Ovary (tissue), 9 donors: Measurements from ENCODE around the gene ZNF652. TPM values are rescaled to one million over a fixed set of nuclear protein-coding genes. Genes with fewer than 3 reads are reported as not detected.
A peak's percentile ranks its signal among the peaks of the same experiment; 100 is the strongest.

Source experiments
- DNase-seq, 5 donors: peaks; one replicate each; pipeline ENCODE4 v3.0.0-alpha.2; 2019 to 2020
- H3K27ac ChIP-seq, 2 donors: fragments of 200-600 bp; one replicate each; pipeline versions ENCODE4 v1.5.1 to v1.8.0; 2019 to 2022
- H3K27me3 ChIP-seq: fragments of 200-600 bp; one replicate; pipeline ENCODE4 v1.8.0; 2022
- H3K36me3 ChIP-seq: fragments of 200-600 bp; sonication (generic); one replicate; pipeline ENCODE4 v1.5.1; 2019
- H3K4me1 ChIP-seq: one replicate; pipeline ENCODE4 v1.8.1; 2013; ENCODE audit warnings: mild to moderate bottlenecking, moderate library complexity; ENCODE audit not compliant: insufficient read depth
- H3K4me3 ChIP-seq: fragments of 200-600 bp; sonication (generic); one replicate; pipeline ENCODE4 v1.5.1; 2017
- H3K9me3 ChIP-seq, 2 donors: fragments of 200-600 bp in 1 of 2; sonication (generic) in 1 of 2; one replicate each; pipeline versions ENCODE4 v1.5.1 to v1.8.1; 2013 to 2019; ENCODE audit warnings: mild to moderate bottlenecking in 1 of 2, moderate library complexity in 1 of 2
- EP300 ChIP-seq: sonication (generic); formaldehyde crosslinking; IDR thresholded peaks from one replicate; pipeline ENCODE4 v1.6.1; 2017; ENCODE audit warnings: antibody characterized with exemption
- POLR2A ChIP-seq: fragments of 450-650 bp; IDR thresholded peaks from one replicate; pipeline ENCODE4 v1.6.1; 2017; ENCODE audit warnings: antibody characterized with exemption, mild to moderate bottlenecking, moderate library complexity
- WGBS, 3 donors: extraction: QIAGEN DNeasy Blood & Tissue Kit in 1 of 3; methylation state at CpG; one replicate each; pipeline versions ENCODE4 v1.1.5 to v1.1.7; 2013 to 2017; 5-methylcytosine and 5-hydroxymethylcytosine counted together
- intact Hi-C, 4 donors: fragments of 100-400 bp; cut with DNase I; formaldehyde crosslinking; loops; one replicate each; pipeline versions ENCODE4 v1.11.0 to v1.15.1; 2022 to 2023
- polyA plus RNA-seq, 2 donors: library from polyadenylated mRNA; stranded (reverse); fragments of 200-250 nt in 1 of 2; fragments of 350-450 nt in 1 of 2; fragmentation: Illumina TruSeq in 1 of 2; extraction: RNeasy Lipid Tissue Mini Kit (QIAGEN cat#74804) in 1 of 2; gene quantifications; one replicate each; pipeline ENCODE4 v1.2.3, GENCODE V29; 2013 to 2014
- total RNA-seq, 7 donors: library from RNA; depleted of rRNA in 2 of 7; stranded (reverse); fragments of >200 nt in 2 of 7; fragmentation: NEBNext Ultra II Directional in 3 of 7; extraction: Animal tissue kit (Norgen Biotek cat#: 25700) in 3 of 7; gene quantifications; one replicate each; pipeline versions ENCODE4 v1.1.0 to v1.2.4, GENCODE V29; 2016 to 2023
- TF ChIP-seq, protein P1 (sequence below), 3 donors: fragments of 450-650 bp in 2 of 3; fragments of 200-600 bp in 1 of 3; IDR thresholded peaks; one replicate each; pipeline versions ENCODE4 v1.5.1 to v1.8.0; 2016 to 2022; ENCODE audit warnings: antibody characterized with exemption in 3 of 3, mild to moderate bottlenecking in 1 of 3
- donor health status: DM: no; HTN: no; CAD: no; lungs with moderate emphysema.
- donor health status: DM: no; HTN: no; CAD: no.
- donor health status: Bipolar disorder and iron deficiency.
- donor health status: DM: yes; HTN: yes; CAD: no.
- donor health status: DM: no; HTN: no; CAD: no.
- donor health status: DM: yes; HTN: yes; CAD: no.

ZNF652 gene
- total and polyA plus RNA-seq, 9 donors, result 17.1 to 60.9 (median 48.8) TPM

DNA sequence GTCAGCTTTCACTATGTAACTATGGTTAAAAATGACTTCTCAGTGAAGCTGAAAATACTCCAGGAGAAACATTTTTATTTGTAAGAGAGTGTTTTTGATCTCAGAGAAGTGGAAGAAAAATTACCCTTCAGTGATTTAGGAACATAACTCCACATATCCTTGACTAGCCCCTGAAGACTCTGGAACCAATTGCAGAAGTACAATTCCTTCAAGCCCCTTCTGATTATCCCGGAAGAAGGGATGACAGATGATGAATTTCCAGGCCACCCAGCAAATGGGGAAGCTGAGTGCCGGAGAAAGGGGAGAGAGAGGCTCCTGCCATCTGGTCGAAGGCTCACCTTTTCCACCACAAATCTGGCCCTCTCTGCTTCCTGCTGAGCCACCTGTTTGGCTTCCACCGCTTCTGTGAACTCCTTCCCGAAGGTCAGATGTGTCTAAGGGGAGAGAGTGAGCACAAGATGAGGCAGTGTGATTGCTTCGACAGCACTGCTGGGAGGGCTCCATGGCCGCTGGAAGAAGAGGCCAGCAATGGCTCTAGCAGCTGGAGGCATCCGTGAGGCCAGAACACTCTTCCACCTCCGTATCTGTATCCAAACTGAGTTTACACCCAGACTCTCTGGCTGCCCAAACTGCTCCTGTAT lies 44.5 kb upstream of the ZNF652 start:
- no peak overlapping the region for H3K27ac ChIP-seq
- H3K27me3 ChIP-seq, result no peaks in the 10 kb centered on the region
- no peaks in the 10 kb centered on the region for H3K36me3 ChIP-seq
- no peak overlapping the region for H3K4me3 ChIP-seq
- H3K9me3 ChIP-seq, result no peaks in the 10 kb centered on the region
- DNase-seq, result no peak
- WGBS, 3 donors, result 84 to 88% (median 88%) methylated on average over 9 of the region's 9 CpGs
- no peak for TF ChIP-seq POLR2A
- intact Hi-C loops, result loop anchor here (10.0 kb wide), 2 partner anchors 88 to 148 kb away; partner anchors contain the start of gene NGFR (in 1 of the 4)
- H3K4me1 ChIP-seq, result no peaks in the 10 kb centered on the region

DNA sequence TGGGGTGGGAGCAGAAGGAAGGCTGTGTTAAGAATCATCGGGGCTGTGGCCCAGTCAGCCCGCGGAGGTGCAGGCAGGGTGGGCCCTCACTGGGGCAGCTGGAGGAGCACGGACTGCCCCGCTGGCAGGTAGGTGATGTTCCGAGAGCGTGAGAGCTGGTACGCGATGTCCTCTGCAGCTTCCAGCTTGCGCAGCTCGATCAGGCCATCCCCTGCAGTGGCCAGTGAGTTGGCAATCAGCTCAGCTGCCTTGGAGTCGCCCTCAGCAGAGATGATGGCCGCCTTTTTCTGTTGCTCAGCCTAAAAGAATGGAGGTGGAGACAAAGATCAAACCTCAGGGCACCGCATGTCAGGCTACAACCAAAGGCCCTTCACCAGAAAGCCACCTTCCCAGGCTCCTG lies 42.9 kb upstream of the ZNF652 start:
- Histone ChIP-seq H3K27ac (no peak overlapping the region), H3K4me3 (no peak overlapping the region), H3K36me3 (no peaks in the 10 kb centered on the region), H3K27me3 (no peaks in the 10 kb centered on the region), H3K9me3 (no peaks in the 10 kb centered on the region), H3K4me1 (no peaks in the 10 kb centered on the region)
- intact Hi-C loops, result loop anchor here (10.0 kb wide), 2 partner anchors 90 to 150 kb away; partner anchors contain the start of gene NGFR (in 1 of the 4)
- no peak for DNase-seq
- 85 to 91% (median 89%) methylated on average over 14 of the region's 14 CpGs for WGBS, 3 donors
- TF ChIP-seq, protein P1, sequence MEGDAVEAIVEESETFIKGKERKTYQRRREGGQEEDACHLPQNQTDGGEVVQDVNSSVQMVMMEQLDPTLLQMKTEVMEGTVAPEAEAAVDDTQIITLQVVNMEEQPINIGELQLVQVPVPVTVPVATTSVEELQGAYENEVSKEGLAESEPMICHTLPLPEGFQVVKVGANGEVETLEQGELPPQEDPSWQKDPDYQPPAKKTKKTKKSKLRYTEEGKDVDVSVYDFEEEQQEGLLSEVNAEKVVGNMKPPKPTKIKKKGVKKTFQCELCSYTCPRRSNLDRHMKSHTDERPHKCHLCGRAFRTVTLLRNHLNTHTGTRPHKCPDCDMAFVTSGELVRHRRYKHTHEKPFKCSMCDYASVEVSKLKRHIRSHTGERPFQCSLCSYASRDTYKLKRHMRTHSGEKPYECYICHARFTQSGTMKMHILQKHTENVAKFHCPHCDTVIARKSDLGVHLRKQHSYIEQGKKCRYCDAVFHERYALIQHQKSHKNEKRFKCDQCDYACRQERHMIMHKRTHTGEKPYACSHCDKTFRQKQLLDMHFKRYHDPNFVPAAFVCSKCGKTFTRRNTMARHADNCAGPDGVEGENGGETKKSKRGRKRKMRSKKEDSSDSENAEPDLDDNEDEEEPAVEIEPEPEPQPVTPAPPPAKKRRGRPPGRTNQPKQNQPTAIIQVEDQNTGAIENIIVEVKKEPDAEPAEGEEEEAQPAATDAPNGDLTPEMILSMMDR (IDR thresholded peaks at IDR 0.05), result no peak
- TF ChIP-seq EP300, result no peak
- no peak for TF ChIP-seq POLR2A

DNA sequence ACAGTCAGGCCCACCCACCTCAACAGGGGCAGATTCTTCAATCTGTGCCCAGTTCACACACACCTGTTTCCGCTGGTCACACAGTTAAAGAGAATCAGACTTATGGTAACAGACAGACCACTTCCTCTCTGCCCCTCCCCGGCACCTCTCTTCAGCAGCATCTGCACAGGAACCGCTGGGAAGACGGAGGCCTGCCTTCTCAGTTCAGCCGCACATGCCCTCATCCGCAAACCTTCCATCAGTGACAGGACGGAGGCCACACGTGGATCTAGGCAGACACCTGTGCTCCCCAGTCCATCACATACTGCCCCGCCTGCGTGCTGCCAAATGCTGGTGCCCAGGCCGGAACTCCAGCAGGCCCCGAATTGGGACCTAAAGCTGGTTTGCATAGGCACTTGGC lies 42.3 kb upstream of the ZNF652 start:
- TF ChIP-seq, protein P1 (IDR thresholded peaks at IDR 0.05), result no peak
- TF ChIP-seq POLR2A, result no peak
- no peak for TF ChIP-seq EP300
- H3K27me3 ChIP-seq, result no peaks in the 10 kb centered on the region
- 82 to 85% (median 84%) methylated on average over 12 of the region's 12 CpGs for WGBS, 3 donors
- no peak overlapping the region for H3K4me3 ChIP-seq
- peak overlapping the region in 1 of 2 donors; percentile 30 for H3K27ac ChIP-seq
- no peaks in the 10 kb centered on the region for H3K9me3 ChIP-seq
- no peak for DNase-seq
- intact Hi-C loops, result loop anchor here (10.0 kb wide), 2 partner anchors 90 to 150 kb away; partner anchors contain the start of gene NGFR (in 1 of the 4)
- no peaks in the 10 kb centered on the region for H3K4me1 ChIP-seq
- H3K36me3 ChIP-seq, result no peaks in the 10 kb centered on the region

DNA sequence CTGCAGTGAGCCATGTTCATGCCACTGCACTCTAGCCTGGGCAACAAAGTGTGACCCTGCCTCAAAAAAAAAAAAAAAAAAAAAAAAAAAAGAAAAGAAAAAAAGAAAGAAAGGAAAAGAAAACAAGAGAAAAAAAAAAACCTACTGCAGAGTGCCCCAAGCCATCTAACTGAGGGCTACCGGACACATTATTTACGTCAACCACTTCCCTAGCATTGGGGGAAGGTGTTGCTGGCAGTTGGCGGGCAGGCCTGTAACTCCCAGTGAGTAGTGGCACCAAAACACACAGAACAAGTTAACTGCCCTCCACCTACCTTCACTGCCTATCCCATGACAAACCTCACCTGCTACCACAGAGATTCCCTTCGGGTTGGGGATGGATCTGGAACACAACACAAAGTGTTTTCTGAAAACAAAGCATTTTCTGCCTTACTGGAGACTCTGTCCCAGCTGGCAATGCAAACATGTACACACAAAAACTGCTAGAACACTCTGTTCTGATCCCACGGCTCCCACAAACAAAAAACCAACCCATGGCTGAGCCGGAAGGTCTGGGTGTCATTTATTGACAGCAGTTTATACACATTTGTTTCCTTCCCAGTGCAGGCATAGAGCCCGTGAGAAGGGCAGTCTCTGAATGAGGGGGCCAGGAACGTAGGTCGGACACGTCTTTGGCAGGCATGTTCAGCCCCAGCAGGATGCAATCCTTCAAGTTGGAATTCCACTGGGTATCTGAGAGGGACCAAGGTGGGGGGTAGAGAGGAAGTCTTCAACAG lies 41.7 kb upstream of the ZNF652 start:
- Histone ChIP-seq H3K9me3 (no peaks in the 10 kb centered on the region), H3K4me1 (no peaks in the 10 kb centered on the region), H3K36me3 (no peaks in the 10 kb centered on the region), H3K27ac (peak overlapping the region in 1 of 2 donors; percentile 30), H3K27me3 (no peaks in the 10 kb centered on the region), H3K4me3 (no peak overlapping the region)
- intact Hi-C loops, result loop anchor here (10.0 kb wide), 2 partner anchors 91 to 151 kb away; partner anchors contain the start of gene NGFR (in 1 of the 4)
- WGBS, 3 donors, result 28 to 49% (median 45%) methylated on average over 10 of the region's 10 CpGs
- TF ChIP-seq POLR2A (no peak), EP300 (no peak)
- TF ChIP-seq, protein P1 (IDR thresholded peaks at IDR 0.05), result no peak
- DNase-seq, result peak in 1 of 5 donors; percentile 55
